ENCODE results near the gene GINS1. TPM values are rescaled to one million over a fixed set of nuclear protein-coding genes. Genes with fewer than 3 reads are reported as not detected.

Gene GINS1
- total RNA-seq, 1 experiment from 2014 or later = 30.4 TPM

DNA sequence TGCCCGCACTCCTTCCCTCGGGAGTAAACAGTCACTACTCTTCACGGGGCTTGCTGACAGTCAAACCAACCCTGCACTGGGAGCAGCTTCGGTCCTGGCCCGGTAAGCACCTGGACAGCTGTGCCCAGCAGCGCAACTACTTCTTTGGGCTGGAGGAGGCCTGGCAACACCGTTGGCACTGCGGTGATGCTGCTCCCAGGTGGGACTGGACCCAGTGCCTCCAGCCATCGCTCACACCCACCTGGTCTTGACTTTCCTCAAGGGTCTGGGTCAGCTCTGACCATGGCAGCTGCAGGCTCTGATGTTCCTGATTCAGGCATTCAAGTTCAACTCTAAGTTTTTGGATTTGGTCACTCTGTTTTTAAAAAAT lies 53.8 kb downstream of the GINS1 start:
- no peak overlapping the region for H3K4me3 ChIP-seq (replicated peaks in 1 of 2; ENCODE audit: low read depth in 1 of 2, low read length in 2 of 2)
- no peaks in the 10 kb centered on the region for H3K36me3 ChIP-seq (ENCODE audit: control insufficient read depth in 1 of 2, insufficient read depth in 2 of 2, low read length in 2 of 2)
- H2AFZ ChIP-seq (ENCODE audit: low read depth, low read length, poor library complexity, severe bottlenecking) = no peak overlapping the region
- intact Hi-C loops (cut with micrococcal nuclease) = no loop called here
- no peak overlapping the region for H3K27ac ChIP-seq (ENCODE audit: low read depth, low read length)
- ATAC-seq (no peak), DNase-seq (ENCODE audit: low read depth, low spot score) (no peak)
- CTCF ChIA-PET = no interaction called here
- no peaks in the 10 kb centered on the region for H3K9me2 ChIP-seq (ENCODE audit: insufficient read depth)
- H3K4me2 ChIP-seq (ENCODE audit: low read length) = no peak overlapping the region
- no peaks in the 10 kb centered on the region for H3K27me3 ChIP-seq (ENCODE audit: insufficient read depth, low read length)
- no peak overlapping the region for H3K9ac ChIP-seq (ENCODE audit: low read length)
- no TSS peak for BruUV-seq (replicated peaks)
- H3K4me1 ChIP-seq (ENCODE audit: control insufficient read depth in 1 of 2, insufficient read depth in 2 of 2, low read length in 2 of 2) = no peaks in the 10 kb centered on the region
- TF ChIP-seq ELF1 (IDR thresholded peaks at IDR 0.05; ENCODE audit: borderline replicate concordance, low read depth) (no peak), SIN3A (IDR thresholded peaks at IDR 0.05; ENCODE audit: low read depth) (no peak), ZNF274 (IDR thresholded peaks at IDR 0.05; ENCODE audit: low read depth, low read length) (no peak), YY1 (IDR thresholded peaks at IDR 0.05; ENCODE audit: extremely low read depth, insufficient replicate concordance, low read depth, low read length) (no peak), POLR2AphosphoS5 (IDR thresholded peaks at IDR 0.05; ENCODE audit: low read depth, low read length) (no peak), SRF (IDR thresholded peaks at IDR 0.05; ENCODE audit: low read depth) (no peak), SP1 (IDR thresholded peaks at IDR 0.05; ENCODE audit: low read depth) (no peak), TCF7L2 (IDR thresholded peaks at IDR 0.05; ENCODE audit: borderline replicate concordance, extremely low read depth, insufficient read depth, insufficient read length) (no peak), CBX3 (IDR thresholded peaks at IDR 0.05; ENCODE audit: low read depth) (no peak), EZH2phosphoT487 (IDR thresholded peaks at IDR 0.05; ENCODE audit: borderline replicate concordance) (no peak)
- TF ChIP-seq, protein P1, sequence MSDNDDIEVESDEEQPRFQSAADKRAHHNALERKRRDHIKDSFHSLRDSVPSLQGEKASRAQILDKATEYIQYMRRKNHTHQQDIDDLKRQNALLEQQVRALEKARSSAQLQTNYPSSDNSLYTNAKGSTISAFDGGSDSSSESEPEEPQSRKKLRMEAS (IDR thresholded peaks at IDR 0.05) = no peak
- no peaks in the 10 kb centered on the region for H4K20me1 ChIP-seq (ENCODE audit: insufficient read depth)
- H3K79me2 ChIP-seq (ENCODE audit: insufficient read depth, low read length) = no peaks in the 10 kb centered on the region
- RAD21 ChIA-PET (ENCODE audit: low non-redundant PET in 1 of 2, low total read pairs in 2 of 2, uncharacterized antibody in 2 of 2, unreplicated experiment in 2 of 2) = no interaction called here
- no peaks in the 10 kb centered on the region for H3K9me3 ChIP-seq (ENCODE audit: control insufficient read depth in 1 of 2, insufficient read depth in 1 of 2, low read depth in 1 of 2, low read length in 2 of 2)
- POLR2A ChIA-PET = no interaction called here

Measured in HCT116 (cell line).